GM12891 (cell line): ENCODE results near the gene JPH3.

Experiments used
- DNase-seq: peaks from one replicate; pipeline ENCODE4 v3.0.0; 2011; ENCODE audit warnings: low spot score; ENCODE audit not compliant: insufficient read length
- FAIRE-seq: peaks from 2 replicates; lab custom pipeline; 2011; peaks lifted over from hg19 to GRCh38; lab: Jason Lieb, UNC
- PAX5 ChIP-seq: IDR thresholded peaks from 2 replicates; pipeline ENCODE4 v1.6.1; 2011; ENCODE audit warnings: low read length, moderate library complexity, mild to moderate bottlenecking; ENCODE audit not compliant: insufficient read depth, severe bottlenecking
- POLR2A ChIP-seq: IDR thresholded peaks from 2 replicates; pipeline ENCODE4 v1.6.1; 2011; ENCODE audit warnings: low read depth, low read length, control low read depth
- POLR2AphosphoS5 ChIP-seq: IDR thresholded peaks from 2 replicates; pipeline ENCODE4 v1.6.1; 2011; ENCODE audit warnings: low read depth, low read length, control low read depth
- POU2F2 ChIP-seq: IDR thresholded peaks from 2 replicates; pipeline ENCODE4 v1.6.1; 2011; ENCODE audit warnings: low read depth, mild to moderate bottlenecking, control low read depth, low read length, moderate library complexity
- SPI1 ChIP-seq: IDR thresholded peaks from 2 replicates; pipeline ENCODE4 v1.6.1; 2011; ENCODE audit warnings: low read depth, low read length, control low read depth
- TAF1 ChIP-seq: IDR thresholded peaks from 2 replicates; pipeline ENCODE4 v1.6.1; 2011; ENCODE audit warnings: low read depth, low read length, control low read depth

Gene JPH3

DNA sequence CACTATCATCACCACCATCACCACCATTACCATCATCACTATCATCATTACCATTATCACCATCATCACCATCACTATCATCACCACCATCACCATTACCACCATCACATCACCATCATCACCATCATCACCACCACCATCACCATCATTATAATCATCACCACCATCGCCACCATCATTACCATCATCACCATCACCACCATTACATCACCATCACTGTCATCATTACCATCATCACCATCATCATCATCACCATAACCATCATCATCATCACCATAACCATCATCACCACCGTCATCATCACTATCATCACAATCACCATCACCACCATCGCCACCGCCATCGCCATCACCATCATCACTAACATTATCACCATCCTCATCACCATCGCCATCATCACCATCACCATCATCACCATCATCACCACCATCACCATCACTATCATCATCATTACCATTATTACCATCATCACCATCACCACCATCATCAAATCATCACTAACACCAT lies 4.9 kb upstream of the JPH3 start:
- TF ChIP-seq TAF1: no peak
- no peak for TF ChIP-seq POU2F2
- no peak for TF ChIP-seq POLR2A
- TF ChIP-seq PAX5: no peak
- TF ChIP-seq SPI1: no peak
- no peak for TF ChIP-seq POLR2AphosphoS5
- no peak for DNase-seq
- peak; percentile 58 for FAIRE-seq

DNA sequence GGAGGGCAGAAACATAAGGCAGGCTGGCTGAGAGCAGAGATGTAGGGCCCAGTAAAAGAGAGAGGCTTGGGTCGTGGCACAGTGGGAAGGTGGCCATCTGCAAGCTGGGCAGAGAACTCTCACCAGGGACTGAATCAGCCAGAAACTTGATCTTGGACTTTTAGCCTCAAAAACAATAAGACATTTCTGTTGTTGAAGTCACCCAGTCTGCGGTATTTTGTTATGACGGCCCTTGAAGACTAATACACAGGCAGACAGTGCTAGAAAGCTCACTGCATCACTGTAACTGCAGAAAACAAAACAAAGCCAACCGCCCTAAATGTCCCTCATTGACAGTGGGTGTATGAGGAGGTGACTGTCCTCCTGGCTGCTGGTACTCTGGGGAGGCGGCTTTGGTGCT lies 3.9 kb upstream of the JPH3 start:
- FAIRE-seq (no peak), DNase-seq (no peak)
- TF ChIP-seq POU2F2: no peak
- no peak for TF ChIP-seq POLR2AphosphoS5
- TF ChIP-seq POLR2A: no peak
- TF ChIP-seq PAX5: no peak
- no peak for TF ChIP-seq TAF1
- no peak for TF ChIP-seq SPI1

DNA sequence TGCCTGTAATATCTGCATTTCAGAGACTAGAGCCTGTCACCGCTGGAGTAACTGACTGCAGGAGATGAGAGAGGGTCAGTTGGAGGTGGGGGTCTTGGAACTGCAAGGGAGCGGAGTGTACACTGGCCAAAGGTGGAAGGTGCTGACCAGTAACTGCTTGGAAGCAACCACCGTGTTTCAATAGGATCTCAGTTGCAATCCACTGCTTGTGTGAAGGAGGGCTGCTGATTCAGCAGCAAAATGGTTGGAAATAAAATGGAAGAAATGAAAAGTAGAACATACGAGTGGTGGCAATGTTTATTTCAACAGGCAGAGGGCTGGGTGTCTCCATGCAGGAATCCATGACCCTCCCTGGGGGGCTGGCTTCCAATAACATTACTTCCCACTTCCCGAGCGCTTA lies 2.1 kb upstream of the JPH3 start:
- no peak for DNase-seq
- FAIRE-seq: no peak
- TF ChIP-seq PAX5 (no peak), POLR2A (no peak), POU2F2 (no peak), SPI1 (no peak), POLR2AphosphoS5 (no peak), TAF1 (no peak)

DNA sequence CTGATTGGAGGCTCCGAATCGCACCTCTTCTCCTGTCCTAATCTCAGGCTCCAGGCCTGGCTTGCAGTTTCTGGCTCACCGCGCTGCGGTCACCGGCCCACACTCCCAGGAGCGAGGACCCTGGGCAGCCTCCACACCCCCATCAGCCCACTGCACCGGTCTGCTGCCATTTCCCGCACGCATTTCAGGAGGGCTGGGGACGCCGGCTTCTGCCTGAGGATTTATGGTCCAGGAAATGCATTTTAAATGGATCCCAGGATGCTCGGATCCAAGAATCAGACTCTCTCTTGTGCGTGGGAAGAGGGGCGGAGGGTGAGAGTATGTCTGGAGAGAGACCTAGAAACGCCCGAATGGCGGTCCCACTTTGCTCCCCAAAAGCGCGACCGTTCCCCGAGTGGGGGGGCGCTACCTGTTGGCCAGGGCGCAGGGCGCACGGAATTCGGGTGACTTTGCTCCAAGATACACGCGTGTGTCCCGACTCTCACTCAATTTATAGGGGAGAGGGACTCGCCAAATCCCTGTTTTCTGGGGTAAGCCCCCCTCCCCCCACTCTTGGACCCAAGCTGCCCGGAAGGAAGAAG lies 817 bp upstream of the JPH3 start:
- FAIRE-seq (no peak), DNase-seq (no peak)
- TF ChIP-seq PAX5 (no peak), POU2F2 (no peak), POLR2AphosphoS5 (no peak), SPI1 (no peak), TAF1 (no peak), POLR2A (no peak)

DNA sequence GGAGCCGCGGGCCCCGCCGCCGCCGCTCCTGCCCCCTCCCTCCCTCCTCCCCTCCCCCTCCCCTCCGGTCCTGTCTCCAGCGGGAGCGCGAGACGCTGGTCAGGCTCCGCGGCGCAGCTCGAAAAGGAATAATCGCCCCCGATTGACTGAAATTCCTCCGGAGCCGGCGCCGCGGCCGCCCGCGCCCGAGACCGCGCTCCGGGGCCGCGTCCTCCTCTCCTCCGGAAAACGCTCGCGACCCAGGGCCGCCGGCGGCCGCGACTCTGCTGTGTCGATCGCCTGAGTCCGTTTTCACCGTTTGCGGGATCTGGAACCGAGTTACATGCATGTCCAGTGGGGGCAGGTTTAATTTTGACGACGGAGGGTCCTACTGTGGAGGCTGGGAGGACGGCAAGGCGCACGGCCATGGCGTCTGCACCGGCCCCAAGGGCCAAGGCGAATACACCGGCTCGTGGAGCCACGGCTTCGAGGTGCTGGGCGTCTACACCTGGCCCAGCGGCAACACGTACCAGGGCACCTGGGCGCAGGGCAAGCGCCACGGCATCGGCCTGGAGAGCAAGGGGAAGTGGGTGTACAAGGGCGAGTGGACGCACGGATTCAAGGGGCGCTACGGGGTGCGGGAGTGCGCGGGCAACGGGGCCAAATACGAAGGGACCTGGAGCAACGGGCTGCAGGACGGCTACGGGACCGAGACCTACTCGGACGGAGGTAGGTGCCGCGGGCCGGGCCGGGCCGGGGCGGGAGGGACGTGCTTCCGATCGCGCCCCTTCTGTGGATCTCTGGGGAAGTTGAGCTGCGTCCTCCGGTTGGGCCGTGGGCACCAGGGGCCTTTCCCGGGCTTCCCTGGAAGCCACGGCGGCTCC lies 744 bp downstream of the JPH3 start:
- TF ChIP-seq POLR2A (no peak), POLR2AphosphoS5 (no peak)
- DNase-seq (no peak), FAIRE-seq (no peak)

DNA sequence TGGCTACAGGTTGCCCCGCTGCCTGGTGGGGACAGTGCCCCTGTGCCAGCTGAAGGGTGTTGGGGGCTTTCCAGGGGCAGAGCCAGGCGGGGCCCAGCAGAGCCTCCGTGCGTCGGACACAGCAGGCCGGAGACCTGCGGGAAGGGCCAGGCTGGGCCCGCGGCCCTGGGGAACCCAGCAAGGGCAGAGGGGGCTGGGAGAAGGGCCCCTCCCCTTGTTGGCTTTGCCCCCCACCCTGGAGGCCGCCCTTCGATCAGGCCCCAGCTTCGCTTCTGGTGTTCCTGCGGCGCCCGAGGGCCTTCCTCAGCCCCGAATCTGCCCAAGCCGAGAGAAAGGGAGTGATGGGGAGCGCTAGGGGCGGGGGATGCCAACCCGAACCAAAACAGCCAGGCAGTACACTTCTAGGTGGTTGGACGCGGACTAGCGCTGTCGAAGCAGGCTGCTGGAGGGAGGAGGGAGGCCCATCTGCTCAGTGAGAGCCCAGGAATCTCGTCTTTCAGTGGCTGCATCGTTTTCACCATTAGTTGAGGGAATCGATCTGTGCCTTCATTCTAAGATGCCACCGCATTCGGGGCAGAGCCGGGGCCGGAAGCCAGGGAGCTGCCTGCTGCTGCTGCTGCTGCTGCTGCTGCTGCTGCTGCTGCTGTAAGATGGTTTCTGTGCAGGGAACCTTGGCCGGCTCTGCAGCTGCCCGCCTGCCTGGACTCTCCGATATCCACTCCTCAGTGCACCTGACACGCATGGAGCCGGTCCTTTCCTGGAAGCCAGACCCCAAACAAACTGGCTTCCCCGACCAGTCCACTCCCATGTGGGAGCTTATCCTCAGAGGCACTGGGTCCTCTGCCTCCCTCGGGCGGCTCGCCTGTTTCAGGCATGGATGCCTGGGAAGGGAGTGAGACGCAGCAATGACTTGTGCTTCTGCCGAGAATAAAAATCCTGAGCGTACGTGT lies 1.7 kb downstream of the JPH3 start:
- no peak for TF ChIP-seq SPI1
- no peak for TF ChIP-seq POLR2AphosphoS5
- TF ChIP-seq POLR2A: no peak
- TF ChIP-seq PAX5: no peak
- no peak for TF ChIP-seq POU2F2
- TF ChIP-seq TAF1: no peak
- DNase-seq (no peak), FAIRE-seq (no peak)

DNA sequence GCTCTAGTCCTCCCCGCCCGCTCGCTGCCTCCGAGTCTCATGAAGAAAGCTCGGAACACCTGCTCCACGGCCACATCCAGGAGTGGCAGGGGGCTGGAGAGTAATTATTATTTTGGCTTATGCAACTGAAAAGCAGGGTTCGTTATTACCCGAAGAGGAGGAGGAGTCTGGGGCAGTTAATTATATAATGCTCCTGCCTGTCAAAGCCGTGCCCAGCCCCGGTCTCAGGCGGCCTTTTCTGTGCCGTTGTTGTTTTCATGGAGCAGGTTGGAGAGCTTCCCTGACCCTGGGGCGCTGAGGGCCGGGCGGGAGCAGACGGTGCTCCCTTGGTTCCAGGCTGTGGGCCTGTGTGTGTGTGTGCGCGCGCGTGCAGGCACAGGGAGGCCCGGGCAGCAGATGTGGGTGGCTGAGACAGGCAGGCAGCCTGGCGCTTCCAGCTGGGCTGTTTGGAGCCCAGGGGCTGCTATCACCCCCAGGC lies 2.4 kb downstream of the JPH3 start:
- FAIRE-seq (no peak), DNase-seq (no peak)
- TF ChIP-seq SPI1: no peak
- no peak for TF ChIP-seq POLR2AphosphoS5
- TF ChIP-seq TAF1: no peak
- no peak for TF ChIP-seq POLR2A
- TF ChIP-seq POU2F2: no peak
- no peak for TF ChIP-seq PAX5

DNA sequence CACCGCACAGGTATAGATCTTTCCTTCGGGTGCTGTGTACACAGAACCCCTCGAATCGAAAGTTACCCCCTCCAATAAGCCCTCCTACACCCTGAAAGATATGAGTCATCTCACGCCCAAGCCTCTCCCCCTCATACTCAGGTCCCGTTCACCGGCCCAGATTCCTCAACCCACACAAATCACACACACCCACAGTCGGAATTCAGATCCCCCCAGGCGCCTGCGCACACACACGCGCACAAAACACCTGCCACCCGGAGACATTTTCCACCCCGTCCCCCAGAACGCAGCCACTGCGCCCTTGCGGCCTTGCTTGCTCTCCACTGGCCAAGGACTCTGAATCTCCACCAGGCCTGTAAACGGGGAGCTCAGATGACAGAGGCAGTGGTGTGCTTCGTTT lies 4.9 kb downstream of the JPH3 start:
- FAIRE-seq (no peak), DNase-seq (no peak)
- TF ChIP-seq PAX5: no peak
- no peak for TF ChIP-seq POLR2AphosphoS5
- TF ChIP-seq SPI1: no peak
- no peak for TF ChIP-seq POU2F2
- TF ChIP-seq POLR2A: no peak
- no peak for TF ChIP-seq TAF1

DNA sequence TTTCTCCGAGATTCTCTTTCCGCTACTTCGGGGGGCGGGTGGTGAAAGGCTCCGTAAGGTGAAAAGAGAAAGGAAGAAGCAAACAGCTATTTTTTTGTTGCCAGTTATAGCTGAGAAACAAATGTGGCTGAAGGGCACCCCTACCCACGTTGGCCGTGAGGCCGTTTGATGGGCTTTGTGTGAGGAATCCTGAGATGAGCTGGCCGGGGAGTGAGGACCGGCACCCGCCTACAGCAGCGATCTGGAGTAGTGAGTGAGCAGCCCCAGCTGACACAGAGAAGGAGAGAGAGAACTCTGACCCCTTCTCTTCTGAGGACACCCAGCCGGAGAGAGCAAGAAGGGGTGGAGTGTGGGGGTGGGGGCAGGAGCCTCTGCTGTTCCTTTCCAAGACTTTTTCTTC lies 5.6 kb downstream of the JPH3 start:
- DNase-seq (no peak), FAIRE-seq (no peak)
- TF ChIP-seq SPI1 (no peak), TAF1 (no peak), PAX5 (no peak), POU2F2 (no peak), POLR2A (no peak), POLR2AphosphoS5 (no peak)

DNA sequence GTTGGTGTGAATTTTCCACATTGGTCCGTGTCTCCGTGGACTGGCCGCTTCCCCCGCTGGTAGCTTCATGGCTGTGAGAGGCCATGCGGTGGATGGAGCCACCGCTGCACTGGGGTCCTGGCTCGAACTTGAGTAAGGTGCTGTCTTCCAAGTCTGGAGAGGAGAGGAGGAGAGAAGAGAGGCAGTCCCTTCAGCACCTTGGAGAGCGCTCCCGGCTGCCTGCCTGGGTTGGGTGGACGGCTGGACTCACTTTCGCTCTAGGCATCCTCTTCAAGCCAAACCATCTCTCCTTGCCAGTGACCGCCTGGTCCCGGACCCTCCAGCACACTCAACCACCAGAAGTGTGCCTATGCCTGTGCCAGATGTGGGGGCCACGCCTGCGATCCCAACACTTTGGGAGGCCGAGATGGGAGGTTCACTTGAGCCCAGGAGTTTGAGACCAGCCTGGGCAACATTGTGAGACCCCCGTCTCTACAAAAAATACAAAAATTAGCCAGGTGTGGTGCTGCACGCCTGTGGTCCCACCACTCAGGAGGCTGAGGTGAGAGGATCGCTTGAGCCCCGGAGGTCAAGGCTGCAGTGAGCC lies 6.2 kb downstream of the JPH3 start:
- FAIRE-seq (no peak), DNase-seq (no peak)
- TF ChIP-seq SPI1 (no peak), PAX5 (no peak), POLR2AphosphoS5 (no peak), TAF1 (no peak), POLR2A (no peak), POU2F2 (no peak)
